GM10248 (cell line): ENCODE measurements around the gene SLC28A1.

ENCODE experiments used
- CTCF ChIA-PET: fragments of 300-600 bp; sonication (Branson Sonifier 250); formaldehyde crosslinking; extraction: SDS; loops from one replicate; lab custom pipeline; 2021; ENCODE audit warnings: antibody characterized with exemption; lab: Yijun Ruan, JAX
- POLR2A ChIA-PET: fragments of 350-650 bp; sonication (Branson Sonifier 250); formaldehyde crosslinking; extraction: SDS; loops from one replicate; lab custom pipeline; 2020; ENCODE audit warnings: antibody characterized with exemption; lab: Yijun Ruan, JAX
- DNase-seq: peaks from one replicate; pipeline ENCODE4 v3.0.0; 2012; ENCODE audit errors: extremely low spot score
- TF ChIP-seq, protein P1 (sequence below): IDR thresholded peaks from 2 replicates; pipeline ENCODE4 v1.5.1; 2012; ENCODE audit warnings: mild to moderate bottlenecking, low read depth; ENCODE audit errors: extremely low read depth, missing control alignments, control extremely low read depth

SLC28A1 gene

DNA sequence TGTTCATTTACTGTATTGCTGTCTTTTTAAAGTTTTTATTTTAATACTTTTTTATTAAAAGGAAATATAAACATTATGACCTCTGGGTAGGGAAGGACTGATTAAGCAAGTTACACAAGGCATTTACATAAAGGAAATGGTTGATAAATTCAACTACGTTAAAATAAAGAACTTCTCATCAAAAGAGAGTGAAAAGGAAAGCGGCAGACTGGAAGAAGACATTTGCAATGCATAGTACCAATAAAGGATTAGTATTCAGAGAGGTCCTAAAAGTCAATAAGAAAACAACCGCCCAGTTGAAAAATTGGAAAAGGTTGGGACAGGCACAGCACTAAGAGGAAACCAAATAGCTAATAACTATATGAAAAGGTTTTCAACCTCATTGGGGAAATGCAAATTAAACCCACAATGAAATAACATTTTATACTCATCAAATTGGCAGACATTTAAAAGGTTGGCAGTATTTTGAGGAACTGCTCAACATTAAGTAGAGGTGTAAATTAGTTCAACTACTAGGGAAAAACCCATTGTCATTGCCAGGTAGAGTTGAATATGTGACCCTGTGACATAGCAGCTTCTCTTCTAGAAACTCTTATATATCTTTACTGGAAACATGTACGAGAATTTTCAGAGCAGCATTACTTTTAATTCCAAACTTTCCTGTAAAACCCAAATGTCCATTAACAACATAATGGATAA is 106.7 kb downstream of the SLC28A1 start:
- ChIA-PET POLR2A (no interaction called here), CTCF (interaction anchor here (1.2 to 3.0 kb wide), 6 partner anchors 10 to 53 kb away, joined by 3 to 10 read pairs (median 4); partner anchors contain the start of gene PDE8A)
- no peak for DNase-seq
- TF ChIP-seq, protein P1, sequence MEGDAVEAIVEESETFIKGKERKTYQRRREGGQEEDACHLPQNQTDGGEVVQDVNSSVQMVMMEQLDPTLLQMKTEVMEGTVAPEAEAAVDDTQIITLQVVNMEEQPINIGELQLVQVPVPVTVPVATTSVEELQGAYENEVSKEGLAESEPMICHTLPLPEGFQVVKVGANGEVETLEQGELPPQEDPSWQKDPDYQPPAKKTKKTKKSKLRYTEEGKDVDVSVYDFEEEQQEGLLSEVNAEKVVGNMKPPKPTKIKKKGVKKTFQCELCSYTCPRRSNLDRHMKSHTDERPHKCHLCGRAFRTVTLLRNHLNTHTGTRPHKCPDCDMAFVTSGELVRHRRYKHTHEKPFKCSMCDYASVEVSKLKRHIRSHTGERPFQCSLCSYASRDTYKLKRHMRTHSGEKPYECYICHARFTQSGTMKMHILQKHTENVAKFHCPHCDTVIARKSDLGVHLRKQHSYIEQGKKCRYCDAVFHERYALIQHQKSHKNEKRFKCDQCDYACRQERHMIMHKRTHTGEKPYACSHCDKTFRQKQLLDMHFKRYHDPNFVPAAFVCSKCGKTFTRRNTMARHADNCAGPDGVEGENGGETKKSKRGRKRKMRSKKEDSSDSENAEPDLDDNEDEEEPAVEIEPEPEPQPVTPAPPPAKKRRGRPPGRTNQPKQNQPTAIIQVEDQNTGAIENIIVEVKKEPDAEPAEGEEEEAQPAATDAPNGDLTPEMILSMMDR: no peak

DNA sequence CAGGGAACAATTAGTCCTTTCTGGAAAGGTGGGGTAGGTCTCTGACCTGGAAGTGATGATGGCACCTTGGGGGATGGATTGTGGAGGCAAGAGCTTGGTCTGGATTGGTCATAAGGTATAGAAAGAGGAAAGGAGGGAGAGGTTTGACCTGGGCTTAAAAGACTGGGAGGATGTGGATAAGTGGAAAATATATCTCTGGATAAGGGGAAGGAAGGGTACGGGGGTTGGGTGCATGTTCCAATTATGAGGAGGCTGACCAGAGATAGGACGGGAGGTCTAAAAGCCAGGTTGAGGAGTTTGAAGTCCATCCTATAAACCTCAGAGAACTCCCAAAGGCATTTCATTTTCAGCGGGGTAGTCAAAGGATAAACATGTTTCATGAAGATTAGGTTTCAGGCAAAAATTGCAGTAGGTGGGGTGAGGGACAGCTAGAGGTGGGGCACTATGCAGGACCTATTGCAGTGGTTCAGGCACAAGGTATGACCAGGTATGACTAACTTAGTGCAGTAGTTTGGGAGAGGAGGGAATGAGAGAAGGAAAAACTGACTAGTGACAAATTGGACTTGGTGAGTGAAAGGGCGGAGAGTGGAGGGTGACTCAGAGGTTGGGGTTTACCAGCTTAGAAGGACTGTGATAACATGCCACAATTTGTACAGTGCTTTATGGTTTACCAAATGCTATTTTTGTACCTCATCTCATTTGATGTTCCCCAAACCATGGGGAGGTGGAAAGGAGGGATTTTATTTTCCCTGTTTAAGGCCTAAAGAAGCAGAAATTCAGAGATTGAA is 107.9 kb downstream of the SLC28A1 start:
- ChIA-PET POLR2A (no interaction called here), CTCF (interaction anchor here (1.3 to 3.0 kb wide), 4 partner anchors 12 to 52 kb away, joined by 3 to 10 read pairs (median 6); partner anchors contain the start of gene PDE8A)
- no peak for DNase-seq
- TF ChIP-seq, protein P1: no peak
